Gastrocnemius medialis (tissue), 4 donors: ENCODE measurements around the gene DIP2B. TPM values are rescaled to one million over a fixed set of nuclear protein-coding genes. Genes with fewer than 3 reads are reported as not detected.

Experiments
- ATAC-seq, 2 donors: fragments of 150-250 bp; one replicate each; pipeline ENCODE4 v1.9.1; 2016
- DNase-seq, 2 donors: peaks; one replicate each; pipeline ENCODE4 v3.0.0-alpha.2; 2019
- H3K27ac ChIP-seq, 4 donors: fragments of 200-600 bp; sonication (generic); 1 replicate in 1 of 4; 2 replicates in 3 of 4; pipeline ENCODE4 v1.5.1; 2016 to 2018; ENCODE audit warnings: mild to moderate bottlenecking in 2 of 4, moderate library complexity in 1 of 4
- H3K27me3 ChIP-seq, 3 donors: fragments of 200-600 bp; sonication (generic) in 2 of 3; 1 replicate in 1 of 3; 2 replicates in 2 of 3; pipeline versions ENCODE4 v1.5.1 to v1.6.0; 2016 to 2019; ENCODE audit warnings: mild to moderate bottlenecking in 1 of 3, moderate library complexity in 1 of 3
- H3K36me3 ChIP-seq, 2 donors: fragments of 200-600 bp; sonication (generic) in 1 of 2; one replicate each; pipeline ENCODE4 v1.5.1; 2017 to 2018
- H3K4me1 ChIP-seq, 2 donors: fragments of 200-600 bp; sonication (generic) in 1 of 2; one replicate each; pipeline ENCODE4 v1.5.1; 2016 to 2017; ENCODE audit warnings: mild to moderate bottlenecking in 2 of 2
- H3K4me3 ChIP-seq, 4 donors: fragments of 200-600 bp; sonication (generic) in 3 of 4; 1 replicate in 1 of 4; 2 replicates in 3 of 4; pipeline ENCODE4 v1.5.1; 2016 to 2019; ENCODE audit warnings: mild to moderate bottlenecking in 2 of 4
- H3K9me3 ChIP-seq, 3 donors: fragments of 200-600 bp; sonication (generic) in 2 of 3; 1 replicate in 1 of 3; 2 replicates in 2 of 3; pipeline ENCODE4 v1.5.1; 2016 to 2019
- POLR2A ChIP-seq, 2 donors: fragments of 450-650 bp; IDR thresholded peaks; one replicate each; pipeline ENCODE4 v1.6.1; 2017; ENCODE audit warnings: antibody characterized with exemption in 2 of 2, mild to moderate bottlenecking in 2 of 2, moderate library complexity in 2 of 2
- in situ Hi-C, 4 donors: fragments of 200-750 bp; cut with MboI; loops; one replicate each; pipeline versions ENCODE4 v1.15.0 to v1.8.0; 2017; ENCODE audit warnings: low sequenced_read_pairs in 4 of 4
- intact Hi-C: fragments of 100-400 bp; cut with DNase I; formaldehyde crosslinking; loops from one replicate; pipeline ENCODE4 v1.15.1; 2023; ENCODE audit warnings: low total_unique reads
- total RNA-seq, 4 donors: library from RNA; depleted of rRNA; stranded (reverse); fragments of >200 nt; gene quantifications; one replicate each; pipeline versions ENCODE4 v1.1.0 to v1.2.3, GENCODE V29; 2016
- TF ChIP-seq, protein P1 (sequence below), 5 experiments: fragments of 450-650 bp in 3 of 5; fragments of 200-600 bp in 2 of 5; sonication (generic) in 2 of 5; IDR thresholded peaks in 4 of 5; conservative IDR thresholded peaks in 1 of 5; 1 replicate in 4 of 5; 2 replicates in 1 of 5; pipeline ENCODE4 v1.5.1; 2016 to 2019; ENCODE audit warnings: antibody characterized with exemption in 5 of 5, mild to moderate bottlenecking in 3 of 5, moderate library complexity in 3 of 5

The DIP2B gene
- total RNA-seq, 4 donors from 2014 or later: 11.5 to 15.2 (median 12.2) TPM

DNA sequence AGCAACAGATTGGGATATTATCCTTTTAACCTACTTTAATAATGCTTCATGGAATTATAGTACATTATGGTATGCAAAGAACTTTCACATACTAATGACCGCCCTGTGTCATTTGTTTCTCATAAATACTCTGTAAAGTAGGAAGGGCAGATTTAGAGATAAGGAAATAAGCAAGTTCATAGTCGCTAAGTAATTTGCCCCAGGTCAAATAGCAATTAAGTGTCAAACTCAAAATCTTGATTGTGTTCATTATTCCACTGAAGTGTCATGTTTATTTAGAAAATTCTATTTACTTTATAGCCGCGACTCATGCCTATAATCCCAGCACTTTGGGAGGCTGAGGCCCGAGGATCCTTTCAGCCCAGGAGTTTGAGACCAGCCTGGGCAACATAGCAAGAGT lies 160.4 kb downstream of the DIP2B start:
- TF ChIP-seq POLR2A (IDR thresholded peaks at IDR 0.05): no peak
- TF ChIP-seq, protein P1, sequence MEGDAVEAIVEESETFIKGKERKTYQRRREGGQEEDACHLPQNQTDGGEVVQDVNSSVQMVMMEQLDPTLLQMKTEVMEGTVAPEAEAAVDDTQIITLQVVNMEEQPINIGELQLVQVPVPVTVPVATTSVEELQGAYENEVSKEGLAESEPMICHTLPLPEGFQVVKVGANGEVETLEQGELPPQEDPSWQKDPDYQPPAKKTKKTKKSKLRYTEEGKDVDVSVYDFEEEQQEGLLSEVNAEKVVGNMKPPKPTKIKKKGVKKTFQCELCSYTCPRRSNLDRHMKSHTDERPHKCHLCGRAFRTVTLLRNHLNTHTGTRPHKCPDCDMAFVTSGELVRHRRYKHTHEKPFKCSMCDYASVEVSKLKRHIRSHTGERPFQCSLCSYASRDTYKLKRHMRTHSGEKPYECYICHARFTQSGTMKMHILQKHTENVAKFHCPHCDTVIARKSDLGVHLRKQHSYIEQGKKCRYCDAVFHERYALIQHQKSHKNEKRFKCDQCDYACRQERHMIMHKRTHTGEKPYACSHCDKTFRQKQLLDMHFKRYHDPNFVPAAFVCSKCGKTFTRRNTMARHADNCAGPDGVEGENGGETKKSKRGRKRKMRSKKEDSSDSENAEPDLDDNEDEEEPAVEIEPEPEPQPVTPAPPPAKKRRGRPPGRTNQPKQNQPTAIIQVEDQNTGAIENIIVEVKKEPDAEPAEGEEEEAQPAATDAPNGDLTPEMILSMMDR (IDR thresholded peaks at IDR 0.05 in 4 of 5, conservative IDR thresholded peaks at IDR 0.05 in 1 of 5): no peak
- Histone ChIP-seq H3K27me3 (no peaks in the 10 kb centered on the region), H3K4me3 (no peak overlapping the region), H3K36me3 (peaks cover 0 to 6% of the 10 kb centered on the region in 2 donors), H3K4me1 (peaks cover 0 to 6% of the 10 kb centered on the region in 2 donors), H3K9me3 (no peaks in the 10 kb centered on the region), H3K27ac (no peak overlapping the region)
- ATAC-seq (no peak), DNase-seq (no peak)
- intact Hi-C loops: no loop called here
- in situ Hi-C loops: no loop called here

DNA sequence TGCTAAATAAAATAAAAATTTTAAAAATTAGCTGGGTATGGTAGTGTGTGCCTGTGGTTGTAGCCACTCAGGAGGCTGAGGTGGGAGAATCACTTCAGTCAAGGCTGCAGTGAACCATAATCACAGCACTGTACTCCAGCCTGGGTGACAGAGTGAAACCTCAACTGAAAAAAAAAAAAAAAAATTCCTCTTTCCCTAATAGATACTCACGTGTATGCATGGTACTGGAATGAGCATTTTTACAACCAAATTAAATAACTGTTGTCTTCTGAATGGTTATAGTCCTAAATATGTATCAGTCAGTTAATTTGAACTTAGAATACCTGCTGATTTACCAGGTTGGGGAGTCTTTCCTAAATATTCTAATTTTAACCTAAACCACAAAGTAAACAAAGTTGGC lies 160.8 kb downstream of the DIP2B start:
- Histone ChIP-seq H3K4me1 (peaks cover 0 to 6% of the 10 kb centered on the region in 2 donors), H3K36me3 (peaks cover 0 to 2% of the 10 kb centered on the region in 2 donors), H3K4me3 (no peak overlapping the region), H3K27me3 (no peaks in the 10 kb centered on the region), H3K27ac (no peak overlapping the region), H3K9me3 (no peaks in the 10 kb centered on the region)
- intact Hi-C loops (no loop called here), in situ Hi-C loops (no loop called here)
- ATAC-seq (no peak), DNase-seq (no peak)
- no peak for TF ChIP-seq POLR2A (IDR thresholded peaks at IDR 0.05)
- TF ChIP-seq, protein P1 (IDR thresholded peaks at IDR 0.05 in 4 of 5, conservative IDR thresholded peaks at IDR 0.05 in 1 of 5): no peak

DNA sequence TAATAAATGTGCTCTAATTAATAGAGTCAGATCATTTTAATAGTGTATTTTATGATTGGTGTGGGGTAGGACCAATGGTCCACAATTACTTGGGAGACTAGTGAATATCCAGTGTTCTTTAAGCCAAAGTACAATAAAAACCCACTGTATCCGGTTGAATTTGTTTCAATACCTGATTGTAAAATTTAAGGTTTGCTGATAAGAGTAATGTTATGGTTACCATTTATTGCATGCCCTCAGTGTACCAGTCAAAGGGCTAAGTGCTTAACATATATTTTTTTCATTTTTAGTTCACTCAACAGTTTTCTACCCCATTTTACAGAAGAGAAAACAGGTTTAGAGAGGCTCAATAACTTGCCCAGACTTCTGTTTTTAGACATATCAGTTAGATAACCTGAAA lies 161.2 kb downstream of the DIP2B start:
- in situ Hi-C loops (no loop called here), intact Hi-C loops (no loop called here)
- Histone ChIP-seq H3K4me1 (peaks cover 0 to 6% of the 10 kb centered on the region in 2 donors), H3K27ac (no peak overlapping the region), H3K36me3 (no peaks in the 10 kb centered on the region), H3K9me3 (no peaks in the 10 kb centered on the region), H3K27me3 (no peaks in the 10 kb centered on the region), H3K4me3 (no peak overlapping the region)
- TF ChIP-seq, protein P1 (IDR thresholded peaks at IDR 0.05 in 4 of 5, conservative IDR thresholded peaks at IDR 0.05 in 1 of 5): no peak
- TF ChIP-seq POLR2A (IDR thresholded peaks at IDR 0.05): no peak
- no peak for ATAC-seq
- no peak for DNase-seq

DNA sequence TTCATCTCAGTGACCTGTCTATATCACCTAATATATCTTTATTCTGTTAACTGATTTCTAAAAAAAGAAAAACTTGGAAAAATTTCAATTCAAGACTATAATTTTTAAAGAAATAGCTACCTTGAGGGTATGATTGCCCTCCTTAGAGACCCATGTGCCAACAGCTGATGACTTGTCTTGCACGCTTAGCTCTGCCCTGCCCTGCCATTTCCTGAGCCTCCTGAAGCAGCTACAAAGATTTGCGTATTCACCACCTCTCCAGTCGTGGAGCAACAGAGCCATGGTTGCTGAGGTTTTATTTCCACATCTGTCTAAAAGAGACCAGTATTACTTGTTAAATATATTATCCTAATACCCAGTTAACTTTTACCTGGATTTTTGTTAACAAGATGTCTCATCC lies 167.4 kb downstream of the DIP2B start:
- Histone ChIP-seq H3K4me1 (peaks cover 0 to 5% of the 10 kb centered on the region in 2 donors), H3K27ac (no peak overlapping the region), H3K27me3 (no peaks in the 10 kb centered on the region), H3K9me3 (no peaks in the 10 kb centered on the region), H3K36me3 (peaks cover 0 to 21% of the 10 kb centered on the region in 2 donors), H3K4me3 (no peak overlapping the region)
- DNase-seq (no peak), ATAC-seq (no peak)
- in situ Hi-C loops: no loop called here
- intact Hi-C loops: no loop called here
- TF ChIP-seq, protein P1 (IDR thresholded peaks at IDR 0.05 in 4 of 5, conservative IDR thresholded peaks at IDR 0.05 in 1 of 5): no peak
- TF ChIP-seq POLR2A (IDR thresholded peaks at IDR 0.05): no peak

DNA sequence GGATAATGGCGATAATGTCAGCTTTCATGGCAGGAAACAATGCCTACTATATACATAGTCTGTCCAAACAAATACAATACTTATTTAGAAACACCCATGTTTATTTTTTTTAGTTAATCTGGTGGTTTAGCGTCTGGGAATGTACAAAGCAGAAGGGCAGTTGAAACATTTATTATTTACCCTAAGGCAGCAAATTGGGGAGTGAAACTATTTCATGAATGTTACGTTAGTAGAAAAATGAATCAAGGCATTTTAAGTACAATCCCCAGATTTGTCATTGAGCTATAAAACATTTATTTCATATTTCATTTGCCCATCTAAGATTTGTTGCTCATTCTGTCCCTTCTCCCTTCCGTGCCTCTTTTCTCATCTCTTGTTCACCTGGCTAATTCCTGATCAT lies 172.0 kb downstream of the DIP2B start:
- Histone ChIP-seq H3K9me3 (no peaks in the 10 kb centered on the region), H3K4me3 (no peak overlapping the region), H3K36me3 (peaks cover 3 to 34% of the 10 kb centered on the region in 2 donors), H3K4me1 (no peaks in the 10 kb centered on the region), H3K27ac (no peak overlapping the region), H3K27me3 (no peaks in the 10 kb centered on the region)
- DNase-seq (no peak), ATAC-seq (no peak)
- in situ Hi-C loops (no loop called here), intact Hi-C loops (no loop called here)
- TF ChIP-seq, protein P1 (IDR thresholded peaks at IDR 0.05 in 4 of 5, conservative IDR thresholded peaks at IDR 0.05 in 1 of 5): no peak
- no peak for TF ChIP-seq POLR2A (IDR thresholded peaks at IDR 0.05)
